Stimulated activated effector memory CD8-positive, alpha-beta T cell treated with anti-CD3 and anti-CD28 coated beads, Interleukin-12 subunit alpha, Interleukin-12 subunit beta, amount 100 ng/mL, for 72 hours (primary cell): ENCODE measurements around the gene UNC5CL.

ENCODE experiments used
- ATAC-seq: fragments of 150-1000 bp; cut with Tn5 transposase; 2 replicates; pipeline ENCODE4 v1.10.0; 2021
- DNase-seq, 2 donors: peaks; one replicate each; pipeline ENCODE4 v3.0.0; 2021 to 2022; ENCODE audit warnings: low spot score in 2 of 2
- H3K27ac Mint-ChIP-seq: one replicate; pipeline ENCODE4 v1.8.0; 2022; ENCODE audit warnings: mild to moderate bottlenecking, mixed read lengths
- H3K36me3 Mint-ChIP-seq: one replicate; pipeline ENCODE4 v1.8.0; 2022; ENCODE audit warnings: mild to moderate bottlenecking, mixed read lengths
- H3K4me1 Mint-ChIP-seq: one replicate; pipeline ENCODE4 v1.8.0; 2022; ENCODE audit warnings: mixed read lengths
- H3K4me3 Mint-ChIP-seq: one replicate; pipeline ENCODE4 v1.8.0; 2022; ENCODE audit warnings: mild to moderate bottlenecking, mixed read lengths
- H3K9me3 Mint-ChIP-seq: one replicate; pipeline ENCODE4 v1.8.0; 2022; ENCODE audit warnings: mixed read lengths

The UNC5CL gene

GRCh38 chr6:40986364-40986763 is 52.7 kb downstream of the UNC5CL start:
- Mint-ChIP-seq H3K4me1 (no peaks in the 10 kb centered on the region), H3K27ac (no peak overlapping the region), H3K36me3 (no peaks in the 10 kb centered on the region), H3K9me3 (no peaks in the 10 kb centered on the region), H3K4me3 (no peak overlapping the region)
- ATAC-seq (no peak), DNase-seq (no peak)

GRCh38 chr6:40983752-40984151 is 55.3 kb downstream of the UNC5CL start:
- Mint-ChIP-seq H3K27ac (no peak overlapping the region), H3K9me3 (no peaks in the 10 kb centered on the region), H3K4me3 (no peak overlapping the region), H3K4me1 (no peaks in the 10 kb centered on the region), H3K36me3 (no peaks in the 10 kb centered on the region)
- no peak for DNase-seq
- no peak for ATAC-seq

DNA sequence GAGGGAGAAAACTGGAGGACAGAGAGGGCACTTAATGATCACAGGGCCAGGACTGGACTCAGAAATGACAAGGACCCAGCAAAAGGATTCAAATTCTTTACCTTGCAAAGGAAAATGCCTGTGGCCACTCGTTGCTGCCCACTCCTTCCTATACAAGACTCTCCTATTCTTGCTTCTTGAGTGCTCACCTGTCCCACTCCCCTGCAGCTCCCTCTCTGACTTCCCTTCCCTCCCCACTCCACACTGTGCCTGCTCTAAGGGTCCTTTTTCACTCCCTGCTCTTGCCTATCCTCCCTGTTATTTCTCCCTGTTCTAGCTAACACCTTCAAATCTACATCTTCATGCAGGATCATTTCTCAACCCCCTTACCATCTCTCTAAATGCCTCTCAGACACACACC is 56.1 kb downstream of the UNC5CL start:
- H3K36me3 Mint-ChIP-seq: no peaks in the 10 kb centered on the region
- no peak overlapping the region for H3K27ac Mint-ChIP-seq
- ATAC-seq (no peak), DNase-seq (no peak)
- H3K9me3 Mint-ChIP-seq: no peaks in the 10 kb centered on the region
- no peak overlapping the region for H3K4me3 Mint-ChIP-seq
- no peaks in the 10 kb centered on the region for H3K4me1 Mint-ChIP-seq

DNA sequence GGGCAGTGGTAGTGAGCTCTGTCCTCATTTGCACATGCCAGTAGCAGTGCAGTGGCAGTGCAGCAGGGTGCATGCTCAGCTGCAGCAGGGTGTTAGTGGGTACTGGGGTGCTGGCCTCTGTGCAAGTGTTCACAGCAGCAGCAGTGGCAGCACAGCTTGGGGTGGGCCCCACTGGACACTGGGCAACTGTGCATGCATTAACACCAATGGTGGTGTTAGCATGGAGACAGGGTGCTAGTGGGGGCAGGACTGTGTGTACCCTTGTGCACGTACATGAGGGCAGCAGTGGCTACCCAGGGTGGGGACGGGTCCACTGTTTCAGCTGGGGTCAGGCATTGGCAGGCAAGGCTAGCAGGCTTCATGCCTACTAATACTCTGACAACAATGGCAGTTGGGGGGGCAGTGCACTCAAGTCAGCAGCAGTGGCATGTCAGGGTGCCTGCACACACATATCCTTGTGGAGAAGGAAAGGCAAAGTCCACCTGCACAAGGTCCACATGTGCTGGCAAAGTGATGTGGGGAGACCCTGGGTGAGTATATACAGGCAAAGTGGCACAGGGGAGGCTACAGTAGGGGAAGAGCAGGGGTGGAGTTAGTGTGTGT is 60.2 kb downstream of the UNC5CL start:
- H3K36me3 Mint-ChIP-seq: no peaks in the 10 kb centered on the region
- H3K4me1 Mint-ChIP-seq: no peaks in the 10 kb centered on the region
- ATAC-seq (peak; percentile 28), DNase-seq (no peak)
- no peak overlapping the region for H3K4me3 Mint-ChIP-seq
- H3K9me3 Mint-ChIP-seq: no peaks in the 10 kb centered on the region
- H3K27ac Mint-ChIP-seq: no peak overlapping the region

DNA sequence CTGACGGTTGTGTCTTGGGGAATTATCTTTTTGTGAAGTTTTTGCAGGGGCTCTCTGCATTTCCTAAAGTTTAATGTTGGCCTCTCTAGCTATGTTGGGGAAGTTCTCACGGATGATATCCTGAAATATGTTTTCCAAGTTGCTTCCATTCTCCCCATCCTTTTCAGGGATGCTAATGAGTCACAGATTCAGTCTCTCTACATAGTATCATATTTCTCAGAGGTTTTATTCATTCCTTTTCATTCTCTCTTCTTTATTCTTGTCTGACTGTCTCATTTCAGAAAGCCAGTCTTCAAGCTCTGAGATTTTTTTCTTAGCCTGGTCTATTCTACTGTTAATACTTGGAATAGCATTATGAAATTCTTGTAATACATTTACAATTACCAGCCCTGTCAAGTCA is 61.3 kb downstream of the UNC5CL start:
- no peaks in the 10 kb centered on the region for H3K9me3 Mint-ChIP-seq
- H3K36me3 Mint-ChIP-seq: no peaks in the 10 kb centered on the region
- no peak overlapping the region for H3K27ac Mint-ChIP-seq
- ATAC-seq (no peak), DNase-seq (no peak)
- no peaks in the 10 kb centered on the region for H3K4me1 Mint-ChIP-seq
- no peak overlapping the region for H3K4me3 Mint-ChIP-seq

DNA sequence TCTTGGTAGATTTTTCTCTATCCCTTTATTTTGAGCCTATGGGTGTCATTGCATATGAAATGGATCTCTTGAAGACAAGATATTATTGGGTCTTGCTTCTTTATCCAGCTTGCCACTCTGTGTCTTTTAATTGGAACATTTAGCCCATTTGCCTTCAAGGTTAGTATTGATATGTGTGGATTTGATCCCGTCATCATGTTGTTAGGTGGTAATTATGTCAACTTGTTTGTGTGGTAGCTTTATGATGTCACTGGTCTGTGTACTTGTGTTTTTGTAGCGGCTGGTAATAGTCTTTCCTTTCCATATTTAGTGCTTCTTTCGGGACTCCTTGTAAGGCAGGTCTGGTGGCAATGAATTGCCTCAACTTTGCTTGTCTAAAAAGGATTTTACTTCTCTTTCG is 61.9 kb downstream of the UNC5CL start:
- no peak overlapping the region for H3K27ac Mint-ChIP-seq
- H3K4me3 Mint-ChIP-seq: no peak overlapping the region
- DNase-seq (no peak), ATAC-seq (no peak)
- no peaks in the 10 kb centered on the region for H3K9me3 Mint-ChIP-seq
- H3K36me3 Mint-ChIP-seq: no peaks in the 10 kb centered on the region
- H3K4me1 Mint-ChIP-seq: no peaks in the 10 kb centered on the region
